IPS-18a (cell line): ENCODE measurements around the gene B4GALNT3.
A peak's percentile ranks its signal among the peaks of the same experiment; 100 is the strongest.

Experiments
- H3K27ac ChIP-seq: one replicate; pipeline ENCODE4 v1.5.1; 2013; ENCODE audit warnings: low read length
- H3K27me3 ChIP-seq: one replicate; pipeline ENCODE4 v1.6.1; 2013; ENCODE audit warnings: mild to moderate bottlenecking, low read length; ENCODE audit not compliant: control insufficient read depth, insufficient read depth
- H3K36me3 ChIP-seq: one replicate; pipeline ENCODE4 v1.6.1; 2013; ENCODE audit warnings: low read depth, low read length; ENCODE audit not compliant: control insufficient read depth
- H3K4me1 ChIP-seq: one replicate; pipeline ENCODE4 v1.6.1; 2013; ENCODE audit warnings: low read depth, low read length; ENCODE audit not compliant: control insufficient read depth
- H3K4me3 ChIP-seq: one replicate; pipeline ENCODE4 v1.5.1; 2013; ENCODE audit warnings: low read length
- H3K9ac ChIP-seq: one replicate; pipeline ENCODE4 v1.6.1; 2013; ENCODE audit warnings: mild to moderate bottlenecking, low read length, moderate library complexity
- H3K9me3 ChIP-seq: one replicate; pipeline ENCODE4 v1.6.1; 2013; ENCODE audit warnings: low read depth, low read length; ENCODE audit not compliant: control insufficient read depth

Gene B4GALNT3

DNA sequence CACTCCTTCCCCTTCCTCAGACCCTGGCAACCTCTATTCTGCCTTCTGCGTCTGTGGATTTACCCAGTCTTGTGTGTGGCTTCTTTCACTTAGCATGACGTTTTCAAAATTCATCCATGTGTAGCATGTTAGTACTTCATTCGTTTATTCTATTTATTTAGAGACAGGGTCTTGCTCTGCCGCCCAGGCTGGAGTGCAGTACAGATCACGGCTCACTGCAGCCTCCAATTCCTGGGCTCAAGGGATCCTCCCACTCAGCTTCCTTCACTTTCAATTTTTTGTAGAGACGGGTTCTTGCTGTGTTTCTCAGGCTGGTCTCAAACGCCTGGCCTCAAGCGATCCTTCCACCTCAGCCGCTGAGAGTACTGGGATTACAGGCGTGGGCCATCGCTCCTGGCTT, 37.0 kb downstream of the B4GALNT3 start:
- H3K36me3 ChIP-seq = no peaks in the 10 kb centered on the region
- H3K27me3 ChIP-seq = no peaks in the 10 kb centered on the region
- H3K4me1 ChIP-seq = no peaks in the 10 kb centered on the region
- no peak overlapping the region for H3K27ac ChIP-seq
- peaks cover 7% of the 10 kb centered on the region for H3K9me3 ChIP-seq
- H3K9ac ChIP-seq = no peak overlapping the region
- H3K4me3 ChIP-seq = no peak overlapping the region

DNA sequence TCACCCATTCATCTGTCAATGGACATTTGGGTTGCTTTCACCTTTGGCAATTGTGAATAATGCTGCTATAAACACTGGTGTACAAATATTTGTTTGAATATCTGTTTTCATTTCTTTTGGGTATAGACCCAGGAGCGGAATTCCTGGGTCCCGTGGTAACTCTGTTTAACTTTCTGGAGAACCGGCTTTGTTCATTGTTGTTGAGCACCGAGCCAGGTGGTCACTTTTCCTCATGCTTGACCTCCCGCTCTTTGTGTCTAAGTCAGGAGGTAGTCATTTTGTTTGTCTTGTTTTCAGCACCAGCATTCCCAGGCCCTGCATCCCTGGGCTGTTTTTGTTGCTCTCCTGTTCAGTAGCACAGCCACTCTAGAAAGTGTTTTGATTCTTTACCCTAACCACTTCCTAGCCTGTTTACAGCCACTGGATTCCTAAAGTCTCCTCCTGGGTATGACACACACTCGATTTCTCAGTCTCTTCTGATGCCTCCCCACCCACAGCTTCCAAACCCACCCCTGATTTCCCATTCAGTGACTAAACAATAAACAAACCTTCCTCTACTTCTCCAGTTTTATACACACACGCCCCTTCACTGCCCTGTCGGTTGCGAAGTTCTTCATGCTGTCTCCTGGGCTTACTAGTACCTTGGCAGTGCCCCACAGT, 37.9 kb downstream of the B4GALNT3 start:
- peaks cover 4% of the 10 kb centered on the region for H3K4me1 ChIP-seq
- no peak overlapping the region for H3K27ac ChIP-seq
- no peaks in the 10 kb centered on the region for H3K27me3 ChIP-seq
- no peak overlapping the region for H3K9ac ChIP-seq
- H3K4me3 ChIP-seq = no peak overlapping the region
- H3K36me3 ChIP-seq = no peaks in the 10 kb centered on the region
- H3K9me3 ChIP-seq = peaks cover 4% of the 10 kb centered on the region

DNA sequence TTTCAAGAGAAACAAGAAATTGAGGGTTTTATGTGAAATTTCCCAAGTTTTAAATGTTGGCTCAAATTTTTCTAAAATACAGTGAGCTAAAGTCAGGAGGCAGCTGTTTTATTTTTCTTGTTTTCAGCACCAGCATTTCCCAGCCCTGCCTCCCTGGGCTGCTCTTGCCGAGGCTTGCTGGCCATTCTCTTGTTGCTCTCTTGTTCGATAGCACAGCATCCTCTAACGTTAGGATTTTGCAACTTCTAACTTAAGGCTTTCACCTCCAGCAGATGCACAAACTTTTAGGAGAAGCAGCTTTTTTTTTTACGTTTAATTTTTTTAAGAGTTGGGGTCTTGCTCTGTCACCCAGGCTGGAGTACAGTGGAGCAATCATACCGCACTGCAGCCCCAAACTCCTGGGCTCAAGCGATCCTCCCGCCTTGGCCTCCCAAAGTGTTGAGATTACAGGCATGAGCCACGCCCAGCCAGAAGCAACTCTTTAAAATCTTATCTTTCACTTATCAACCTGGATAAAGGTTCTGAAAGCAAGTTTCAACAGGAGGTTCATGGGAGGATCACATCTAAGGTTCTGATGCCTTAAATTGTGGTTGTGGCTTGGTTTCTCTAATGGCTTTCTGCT, 40.2 kb downstream of the B4GALNT3 start:
- Histone ChIP-seq H3K27me3 (no peaks in the 10 kb centered on the region), H3K4me3 (no peak overlapping the region), H3K36me3 (no peaks in the 10 kb centered on the region), H3K4me1 (peaks cover 4% of the 10 kb centered on the region), H3K27ac (no peak overlapping the region), H3K9me3 (no peaks in the 10 kb centered on the region), H3K9ac (no peak overlapping the region)

DNA sequence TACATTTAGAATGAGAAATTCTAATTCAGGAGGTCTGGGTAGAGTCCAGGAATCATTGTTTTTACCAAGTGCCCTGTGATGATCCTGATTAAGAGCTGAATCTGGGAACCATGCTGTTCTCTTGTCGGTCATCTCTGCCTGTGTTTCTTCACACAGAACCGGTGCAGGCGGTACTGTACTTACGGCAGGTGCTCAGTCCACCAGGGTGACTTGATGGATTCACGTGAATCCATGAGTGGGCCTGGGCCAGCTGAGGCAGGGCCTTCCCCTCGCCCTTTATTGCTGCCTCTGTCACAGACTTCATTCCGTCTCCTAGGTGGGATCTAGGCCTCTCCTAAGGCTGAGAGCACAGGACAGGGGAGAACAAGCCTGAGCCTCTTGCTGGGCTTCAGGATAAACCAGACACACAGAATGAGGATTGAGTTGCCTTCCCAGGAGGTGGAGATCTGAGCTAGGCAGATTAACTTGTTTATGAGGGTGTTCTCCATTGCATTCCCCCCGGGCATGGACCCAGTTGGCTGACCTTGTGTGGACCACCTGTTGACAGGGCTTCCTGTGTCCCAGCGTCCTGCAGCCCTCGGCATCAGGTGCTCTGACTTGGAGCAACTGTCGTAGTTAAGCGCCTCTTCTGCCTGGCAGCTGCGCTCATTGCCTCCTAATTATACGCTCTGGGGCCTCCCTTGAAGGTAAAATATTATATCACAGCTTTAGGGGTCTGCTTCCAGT, 42.1 kb downstream of the B4GALNT3 start:
- H3K27me3 ChIP-seq = no peaks in the 10 kb centered on the region
- H3K9me3 ChIP-seq = no peaks in the 10 kb centered on the region
- H3K4me3 ChIP-seq = no peak overlapping the region
- peaks cover 4% of the 10 kb centered on the region for H3K4me1 ChIP-seq
- H3K36me3 ChIP-seq = no peaks in the 10 kb centered on the region
- no peak overlapping the region for H3K27ac ChIP-seq
- no peak overlapping the region for H3K9ac ChIP-seq

DNA sequence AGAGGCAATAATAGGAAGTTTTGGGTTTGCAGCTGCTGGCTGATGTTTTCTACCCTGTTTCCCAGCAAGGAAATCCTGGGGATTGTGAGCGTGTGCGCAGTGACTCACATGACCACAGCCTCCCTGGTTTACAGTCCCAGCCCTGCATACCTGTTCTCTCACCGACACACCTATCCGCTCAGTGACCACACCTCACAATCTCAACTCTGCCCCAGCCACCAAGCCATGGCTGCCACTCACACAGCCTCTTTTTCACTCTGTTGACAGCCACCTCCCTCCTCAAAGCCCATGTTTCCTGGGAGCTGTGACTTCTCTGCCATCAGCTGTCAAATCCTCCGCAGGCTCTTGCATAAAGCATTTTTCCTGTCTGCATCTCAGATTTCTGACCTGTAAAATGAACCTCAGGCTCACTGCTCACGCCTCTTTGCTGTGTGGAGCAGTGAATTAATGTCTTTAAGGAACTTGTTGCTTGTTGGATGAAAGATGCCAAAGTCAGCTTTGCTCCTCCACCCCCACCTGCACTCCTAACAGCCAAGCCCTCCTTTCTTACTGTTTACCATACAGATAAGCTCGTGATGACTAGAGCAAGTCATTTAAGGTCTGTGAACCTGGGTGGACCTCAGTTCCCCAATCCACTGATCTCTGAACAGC, 43.5 kb downstream of the B4GALNT3 start:
- Histone ChIP-seq H3K4me1 (peaks cover 4% of the 10 kb centered on the region), H3K27ac (no peak overlapping the region), H3K4me3 (no peak overlapping the region), H3K9ac (no peak overlapping the region), H3K27me3 (no peaks in the 10 kb centered on the region), H3K36me3 (no peaks in the 10 kb centered on the region), H3K9me3 (no peaks in the 10 kb centered on the region)

DNA sequence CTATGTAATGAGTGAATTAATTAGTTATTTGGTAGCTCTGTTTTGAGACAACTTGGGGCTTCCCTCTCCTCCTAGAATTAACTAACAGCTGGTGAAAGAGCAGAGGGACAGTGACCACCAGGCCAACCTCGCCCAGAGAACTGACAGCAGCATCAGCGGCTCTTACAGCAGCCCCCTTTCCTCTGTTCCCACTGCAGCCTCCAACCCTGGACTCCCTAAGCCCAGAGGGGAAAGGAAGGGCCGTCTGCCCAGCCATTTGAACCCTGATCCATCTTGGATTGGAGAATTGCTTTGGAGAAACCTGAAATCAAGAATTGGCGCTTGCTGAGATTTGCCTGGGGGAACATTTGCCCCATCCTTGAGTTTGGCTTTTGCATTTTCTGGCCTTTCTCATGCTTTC, 45.5 kb downstream of the B4GALNT3 start:
- Histone ChIP-seq H3K27ac (no peak overlapping the region), H3K4me1 (peaks cover 22% of the 10 kb centered on the region), H3K9me3 (no peaks in the 10 kb centered on the region), H3K4me3 (no peak overlapping the region), H3K36me3 (no peaks in the 10 kb centered on the region), H3K27me3 (no peaks in the 10 kb centered on the region), H3K9ac (no peak overlapping the region)

DNA sequence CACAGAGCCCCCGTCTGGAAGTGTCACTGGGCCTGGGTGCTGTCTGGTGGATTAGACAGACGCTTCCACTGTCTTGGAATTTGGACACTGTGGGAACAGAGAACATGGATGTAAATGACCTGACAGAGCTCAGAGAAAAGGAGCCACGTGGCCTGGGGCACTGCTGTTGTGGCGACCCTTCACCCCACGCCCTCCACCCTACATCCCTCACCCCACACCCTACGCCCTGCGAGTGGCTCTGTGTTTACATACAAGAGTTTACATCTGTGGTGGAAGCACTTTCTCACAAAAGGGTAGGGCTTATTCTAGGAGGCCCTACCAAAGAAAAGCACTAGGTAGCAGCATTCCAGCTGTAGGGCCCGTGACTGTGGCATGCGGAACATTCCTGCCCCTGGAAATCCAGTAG, 47.7 kb downstream of the B4GALNT3 start:
- no peak overlapping the region for H3K9ac ChIP-seq
- peaks cover 24% of the 10 kb centered on the region for H3K4me1 ChIP-seq
- no peaks in the 10 kb centered on the region for H3K36me3 ChIP-seq
- no peaks in the 10 kb centered on the region for H3K9me3 ChIP-seq
- H3K27ac ChIP-seq = no peak overlapping the region
- H3K4me3 ChIP-seq = no peak overlapping the region
- H3K27me3 ChIP-seq = no peaks in the 10 kb centered on the region

DNA sequence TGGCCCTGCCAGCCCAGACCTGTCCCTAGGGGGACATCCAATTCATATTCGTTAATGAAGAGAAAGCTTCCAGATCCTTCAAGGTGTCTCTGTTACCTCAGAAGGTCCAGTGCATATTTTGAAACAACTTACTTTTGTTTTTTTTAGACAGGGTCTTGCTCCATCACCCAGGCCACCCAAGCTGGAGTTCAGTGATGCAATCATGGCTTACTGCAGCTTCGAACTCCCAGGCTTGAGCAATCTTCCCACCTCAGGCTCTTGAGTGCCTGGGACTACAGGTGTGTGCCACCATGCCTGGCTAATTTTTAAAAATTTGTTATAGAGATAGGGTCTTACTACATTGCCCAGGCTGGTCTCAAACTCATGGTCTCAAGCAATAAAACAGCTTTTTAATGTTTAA, 48.4 kb downstream of the B4GALNT3 start:
- H3K9me3 ChIP-seq = no peaks in the 10 kb centered on the region
- no peaks in the 10 kb centered on the region for H3K36me3 ChIP-seq
- H3K4me3 ChIP-seq = no peak overlapping the region
- no peak overlapping the region for H3K27ac ChIP-seq
- H3K27me3 ChIP-seq = no peaks in the 10 kb centered on the region
- no peak overlapping the region for H3K9ac ChIP-seq
- peaks cover 24% of the 10 kb centered on the region for H3K4me1 ChIP-seq

DNA sequence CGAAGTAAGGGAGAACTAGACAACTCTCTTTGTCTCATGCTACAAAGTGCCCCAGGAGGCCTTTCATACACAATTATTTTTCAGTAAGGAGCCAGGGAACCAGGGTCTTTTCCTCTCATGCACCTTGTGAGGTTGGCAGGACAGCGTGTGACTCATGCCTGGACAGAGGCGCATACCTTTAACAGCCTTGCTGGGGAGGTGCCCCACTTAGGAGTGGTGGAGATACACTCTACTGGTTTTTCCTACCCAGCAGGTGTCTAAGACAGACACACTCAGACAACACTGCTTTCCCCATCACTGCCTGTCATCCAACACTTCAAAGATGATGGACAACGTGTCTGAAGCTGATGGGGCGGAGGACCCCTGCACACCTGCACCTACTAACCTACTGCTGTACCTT, 49.1 kb downstream of the B4GALNT3 start:
- Histone ChIP-seq H3K9me3 (no peaks in the 10 kb centered on the region), H3K36me3 (no peaks in the 10 kb centered on the region), H3K4me1 (peaks cover 24% of the 10 kb centered on the region), H3K27ac (no peak overlapping the region), H3K9ac (no peak overlapping the region), H3K4me3 (no peak overlapping the region), H3K27me3 (no peaks in the 10 kb centered on the region)

DNA sequence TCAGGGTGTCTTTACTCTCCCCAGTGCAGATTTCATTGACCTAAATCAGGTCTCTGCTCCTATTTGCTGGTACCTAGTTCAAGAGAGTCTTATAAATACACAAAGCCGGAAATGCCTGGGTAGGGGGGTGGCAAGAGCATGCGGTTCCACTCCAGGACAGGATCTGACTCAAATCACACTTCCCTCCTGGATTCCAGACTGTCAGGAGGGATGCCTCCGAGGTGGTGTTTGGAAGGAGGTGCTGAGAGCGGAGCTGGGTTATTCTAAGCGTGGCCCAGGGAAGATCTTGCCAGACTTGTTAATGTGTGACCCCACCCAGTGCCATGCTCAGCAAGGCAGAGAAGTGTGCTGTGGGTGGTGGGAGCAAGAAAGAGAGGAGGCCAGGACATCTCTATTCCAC, 49.8 kb downstream of the B4GALNT3 start:
- H3K9me3 ChIP-seq = no peaks in the 10 kb centered on the region
- H3K9ac ChIP-seq = no peak overlapping the region
- H3K4me3 ChIP-seq = peak overlapping the region; percentile 30
- no peaks in the 10 kb centered on the region for H3K27me3 ChIP-seq
- no peak overlapping the region for H3K27ac ChIP-seq
- peaks cover 24% of the 10 kb centered on the region for H3K4me1 ChIP-seq
- no peaks in the 10 kb centered on the region for H3K36me3 ChIP-seq

DNA sequence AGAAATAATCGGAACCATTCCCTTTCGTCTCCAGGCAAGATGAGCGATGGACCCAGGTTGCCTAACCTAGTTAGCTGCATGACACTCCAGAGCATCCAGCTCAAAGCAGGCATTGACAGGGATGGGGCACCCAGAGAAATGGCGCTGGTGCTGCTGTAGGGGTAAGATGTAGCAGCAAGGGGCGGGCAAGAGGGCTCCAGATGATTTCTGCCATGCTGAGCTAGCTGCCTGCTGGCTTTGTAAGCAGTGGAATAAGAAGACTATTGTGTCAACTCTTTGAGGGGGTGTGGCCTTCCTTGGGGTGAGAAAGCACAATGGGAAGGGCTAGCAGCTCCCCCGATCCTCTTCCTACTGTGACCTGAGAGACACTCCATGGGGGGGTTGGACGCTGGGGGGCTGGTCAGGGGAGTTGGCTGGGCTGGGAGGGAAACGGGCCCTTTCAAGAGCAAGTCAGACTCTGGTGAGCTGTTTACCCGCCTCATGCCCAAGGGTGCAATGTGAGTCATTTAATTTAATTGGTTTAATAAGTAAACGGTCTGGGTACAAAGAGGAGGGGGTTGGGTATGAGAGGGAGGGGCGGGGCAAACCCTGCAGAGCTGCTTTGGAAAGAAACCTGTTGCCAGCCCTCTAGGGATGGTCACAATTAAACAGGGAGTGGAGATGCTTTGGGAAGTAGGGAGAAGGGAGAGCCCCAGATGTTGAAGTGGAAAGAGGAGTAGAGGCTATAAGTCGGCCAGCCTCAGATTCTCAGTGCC, 50.5 kb downstream of the B4GALNT3 start:
- no peaks in the 10 kb centered on the region for H3K27me3 ChIP-seq
- no peak overlapping the region for H3K9ac ChIP-seq
- no peaks in the 10 kb centered on the region for H3K9me3 ChIP-seq
- no peaks in the 10 kb centered on the region for H3K36me3 ChIP-seq
- peaks cover 24% of the 10 kb centered on the region for H3K4me1 ChIP-seq
- H3K27ac ChIP-seq = no peak overlapping the region
- peak overlapping the region; percentile 30 for H3K4me3 ChIP-seq
